ENCODE measurements around the gene GPC3. TPM values are rescaled to one million over a fixed set of nuclear protein-coding genes. Genes with fewer than 3 reads are reported as not detected.

The GPC3 gene
- polyA plus RNA-seq, 1 experiment = not detected

DNA sequence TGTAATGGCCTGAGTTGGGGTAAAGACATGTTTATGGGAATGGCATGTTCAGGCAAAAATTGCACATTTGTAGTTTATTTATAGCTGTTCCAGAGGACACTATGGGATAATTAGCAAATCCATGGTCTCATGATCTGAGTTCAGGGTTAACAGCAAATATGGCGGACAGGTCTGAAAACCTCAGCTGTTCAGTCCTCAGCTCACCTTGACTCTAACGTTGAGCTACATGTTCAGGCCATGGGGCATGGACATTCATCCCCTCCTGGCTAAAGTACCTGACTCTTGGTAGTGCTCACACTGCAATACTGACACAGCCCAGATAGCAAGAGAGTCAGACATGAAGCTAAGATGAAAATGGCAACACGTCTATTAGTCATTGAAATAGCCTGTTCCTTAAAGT, 408.5 kb downstream of the GPC3 start:
- Histone ChIP-seq H3K4me3 (ENCODE audit: low read depth, low read length) (no peak overlapping the region), H3K36me3 (ENCODE audit: control insufficient read depth, insufficient read depth, low read length) (no peaks in the 10 kb centered on the region), H3K27me3 (ENCODE audit: control insufficient read depth, insufficient read depth, low read length) (no peaks in the 10 kb centered on the region)
- TF ChIP-seq, protein P1, sequence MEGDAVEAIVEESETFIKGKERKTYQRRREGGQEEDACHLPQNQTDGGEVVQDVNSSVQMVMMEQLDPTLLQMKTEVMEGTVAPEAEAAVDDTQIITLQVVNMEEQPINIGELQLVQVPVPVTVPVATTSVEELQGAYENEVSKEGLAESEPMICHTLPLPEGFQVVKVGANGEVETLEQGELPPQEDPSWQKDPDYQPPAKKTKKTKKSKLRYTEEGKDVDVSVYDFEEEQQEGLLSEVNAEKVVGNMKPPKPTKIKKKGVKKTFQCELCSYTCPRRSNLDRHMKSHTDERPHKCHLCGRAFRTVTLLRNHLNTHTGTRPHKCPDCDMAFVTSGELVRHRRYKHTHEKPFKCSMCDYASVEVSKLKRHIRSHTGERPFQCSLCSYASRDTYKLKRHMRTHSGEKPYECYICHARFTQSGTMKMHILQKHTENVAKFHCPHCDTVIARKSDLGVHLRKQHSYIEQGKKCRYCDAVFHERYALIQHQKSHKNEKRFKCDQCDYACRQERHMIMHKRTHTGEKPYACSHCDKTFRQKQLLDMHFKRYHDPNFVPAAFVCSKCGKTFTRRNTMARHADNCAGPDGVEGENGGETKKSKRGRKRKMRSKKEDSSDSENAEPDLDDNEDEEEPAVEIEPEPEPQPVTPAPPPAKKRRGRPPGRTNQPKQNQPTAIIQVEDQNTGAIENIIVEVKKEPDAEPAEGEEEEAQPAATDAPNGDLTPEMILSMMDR (IDR thresholded peaks at IDR 0.05; ENCODE audit: insufficient read depth, low read depth, low read length) = no peak
- ChIA-PET CTCF (no interaction called here), POLR2A (no interaction called here)
- DNase-seq (ENCODE audit: low read depth) = no peak

DNA sequence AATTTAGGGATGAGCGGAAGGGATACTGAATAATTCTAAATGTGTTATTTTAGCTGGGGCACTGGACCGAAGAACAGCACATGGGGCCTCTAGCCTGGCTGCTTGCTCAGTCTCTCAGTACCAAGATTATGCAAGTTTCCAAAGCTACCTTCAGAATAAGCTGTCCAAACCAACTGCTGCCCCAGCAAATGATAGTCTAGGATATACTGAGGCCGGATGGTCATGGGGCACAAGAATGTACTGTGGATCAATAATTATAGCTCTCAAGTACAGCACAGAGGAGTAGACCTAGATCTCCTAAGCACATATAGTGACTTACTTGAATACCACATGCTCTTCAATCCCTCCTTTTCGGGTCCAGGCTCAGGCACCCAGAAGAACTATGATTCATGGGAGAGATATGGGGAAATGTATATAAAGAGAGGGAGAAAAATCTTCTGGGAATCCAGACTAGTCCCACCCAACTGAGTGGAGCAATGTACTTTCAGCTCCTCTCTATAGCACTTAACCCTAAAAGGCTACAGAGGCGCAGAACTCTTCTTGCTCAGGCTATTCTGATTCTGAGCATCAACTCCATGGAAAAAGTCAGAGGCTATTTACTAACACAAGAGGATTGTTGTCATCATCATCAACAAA, 409.8 kb downstream of the GPC3 start:
- Histone ChIP-seq H3K36me3 (ENCODE audit: control insufficient read depth, insufficient read depth, low read length) (no peaks in the 10 kb centered on the region), H3K4me3 (ENCODE audit: low read depth, low read length) (no peak overlapping the region), H3K27me3 (ENCODE audit: control insufficient read depth, insufficient read depth, low read length) (no peaks in the 10 kb centered on the region)
- DNase-seq (ENCODE audit: low read depth) = no peak
- CTCF ChIA-PET = interaction anchor here (0.6 kb wide), 1 partner anchor 249 kb away, joined by 3 read pairs; no protein-coding TSS in a partner anchor
- TF ChIP-seq, protein P1 (IDR thresholded peaks at IDR 0.05; ENCODE audit: insufficient read depth, low read depth, low read length) = no peak
- POLR2A ChIA-PET = no interaction called here

DNA sequence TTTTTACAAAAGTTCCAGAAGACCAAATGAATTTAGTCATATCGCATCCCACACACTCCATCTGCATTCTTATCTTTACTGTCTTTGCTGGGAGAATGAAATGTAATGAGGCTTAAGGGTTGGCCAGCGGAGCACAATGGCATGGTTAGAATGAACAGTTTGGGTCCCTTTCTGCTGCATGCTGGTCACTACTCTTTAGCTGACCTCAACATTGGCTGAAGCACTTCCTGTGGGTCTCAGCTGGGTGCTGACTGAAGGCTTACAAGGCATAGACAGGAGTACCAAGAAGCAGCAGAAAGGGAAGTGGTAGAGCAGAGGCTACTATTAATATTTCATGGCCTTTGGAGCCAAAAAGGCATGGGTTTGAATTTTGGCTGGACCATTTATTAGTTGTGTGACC, 410.7 kb downstream of the GPC3 start:
- POLR2A ChIA-PET = no interaction called here
- DNase-seq (ENCODE audit: low read depth) = no peak
- Histone ChIP-seq H3K27me3 (ENCODE audit: control insufficient read depth, insufficient read depth, low read length) (no peaks in the 10 kb centered on the region), H3K4me3 (ENCODE audit: low read depth, low read length) (no peak overlapping the region), H3K36me3 (ENCODE audit: control insufficient read depth, insufficient read depth, low read length) (no peaks in the 10 kb centered on the region)
- TF ChIP-seq, protein P1 (IDR thresholded peaks at IDR 0.05; ENCODE audit: insufficient read depth, low read depth, low read length) = no peak
- CTCF ChIA-PET = no interaction called here

DNA sequence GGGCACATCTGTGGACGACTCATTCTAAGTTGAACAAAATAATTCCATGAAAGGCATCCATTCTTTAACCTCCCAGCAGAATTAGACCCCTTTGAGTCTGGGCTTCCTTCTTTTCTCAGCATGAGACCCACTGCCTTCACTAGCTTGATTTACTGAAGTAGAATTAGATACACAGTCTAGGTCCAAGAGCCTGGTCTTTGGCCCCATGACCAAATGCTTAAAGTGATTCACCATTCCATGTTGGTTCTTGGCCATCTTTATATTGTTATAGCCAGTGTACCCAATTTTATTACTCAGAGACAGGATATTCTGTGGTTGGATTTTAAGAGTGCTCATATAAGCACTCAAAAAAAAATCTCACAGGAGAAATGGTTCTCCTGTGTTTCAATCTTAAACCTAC, 414.8 kb downstream of the GPC3 start:
- CTCF ChIA-PET = no interaction called here
- H3K4me3 ChIP-seq (ENCODE audit: low read depth, low read length) = no peak overlapping the region
- POLR2A ChIA-PET = no interaction called here
- DNase-seq (ENCODE audit: low read depth) = no peak
- H3K36me3 ChIP-seq (ENCODE audit: control insufficient read depth, insufficient read depth, low read length) = no peaks in the 10 kb centered on the region
- TF ChIP-seq, protein P1 (IDR thresholded peaks at IDR 0.05; ENCODE audit: insufficient read depth, low read depth, low read length) = no peak
- H3K27me3 ChIP-seq (ENCODE audit: control insufficient read depth, insufficient read depth, low read length) = no peaks in the 10 kb centered on the region

DNA sequence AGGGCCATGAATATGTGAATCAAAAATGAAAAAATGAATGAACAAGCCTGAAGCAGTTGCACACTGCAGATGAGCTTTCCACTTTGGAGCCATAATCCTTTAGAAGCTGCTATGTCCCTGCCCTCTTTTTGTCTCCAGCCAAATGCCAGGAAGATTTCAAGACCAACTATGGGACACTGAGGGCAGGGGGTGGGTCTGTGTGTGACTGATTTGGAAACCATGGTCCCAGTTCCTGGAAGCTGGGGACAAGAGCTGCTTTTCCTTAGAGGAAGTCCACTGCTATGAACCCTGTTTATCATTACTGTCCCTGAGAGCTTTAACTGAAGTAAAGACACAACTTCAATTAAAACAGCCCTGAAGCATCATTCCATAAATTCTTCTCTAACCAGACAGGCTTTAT, 416.2 kb downstream of the GPC3 start:
- CTCF ChIA-PET = interaction anchor here (0.7 kb wide), 1 partner anchor 354 kb away, joined by 3 read pairs; no protein-coding TSS in a partner anchor
- DNase-seq (ENCODE audit: low read depth) = no peak
- TF ChIP-seq, protein P1 (IDR thresholded peaks at IDR 0.05; ENCODE audit: insufficient read depth, low read depth, low read length) = no peak
- POLR2A ChIA-PET = interaction anchor here (0.5 kb wide), 1 partner anchor 565 kb away, joined by 4 read pairs; no protein-coding TSS in a partner anchor
- Histone ChIP-seq H3K4me3 (ENCODE audit: low read depth, low read length) (no peak overlapping the region), H3K27me3 (ENCODE audit: control insufficient read depth, insufficient read depth, low read length) (no peaks in the 10 kb centered on the region), H3K36me3 (ENCODE audit: control insufficient read depth, insufficient read depth, low read length) (no peaks in the 10 kb centered on the region)

All from BJ (cell line).